ENCODE results near the gene ADAMTS2. TPM values are rescaled to one million over a fixed set of nuclear protein-coding genes. Genes with fewer than 3 reads are reported as not detected.
A peak's percentile ranks its signal among the peaks of the same experiment; 100 is the strongest.

ADAMTS2 gene
- polyA plus RNA-seq, 6 donors from 2014 or later, result not detected

GRCh38 chr5:179296150-179296821 lies 49.0 kb downstream of the ADAMTS2 start:
- H3K36me3 Mint-ChIP-seq, result peaks cover 0 to 14% of the 10 kb centered on the region in 2 donors
- ATAC-seq (ENCODE audit: low read depth in 2 of 2) (no peak), DNase-seq (no peak)
- peaks cover 0 to 12% (median 10%) of the 10 kb centered on the region in 3 donors for H3K27me3 Mint-ChIP-seq
- H3K9me3 Mint-ChIP-seq, result peaks cover 4 to 31% (median 6%) of the 10 kb centered on the region in 7 donors
- H3K4me3 Mint-ChIP-seq, result no peak overlapping the region
- peak overlapping the region in 1 of 6 donors; percentile 65 for H3K27ac Mint-ChIP-seq
- H3K4me1 Mint-ChIP-seq, result no peaks in the 10 kb centered on the region

- Mint-ChIP-seq H3K27me3 (peaks cover 0 to 12% (median 10%) of the 10 kb centered on the region in 3 donors), H3K4me1 (no peaks in the 10 kb centered on the region), H3K9me3 (peaks cover 4 to 31% (median 6%) of the 10 kb centered on the region in 7 donors), H3K4me3 (no peak overlapping the region), H3K36me3 (peaks cover 0 to 14% of the 10 kb centered on the region in 2 donors), H3K27ac (peak overlapping the region in 2 of 6 donors; percentile 54 to 64)
- ATAC-seq (ENCODE audit: low read depth in 2 of 2) (no peak), DNase-seq (no peak)
Measured at GRCh38 chr5:179295778-179296149, 49.5 kb downstream of the ADAMTS2 start.

GRCh38 chr5:179294891-179295777 lies 50.1 kb downstream of the ADAMTS2 start:
- H3K27me3 Mint-ChIP-seq, result peaks cover 0 to 12% (median 10%) of the 10 kb centered on the region in 3 donors
- no peak for ATAC-seq (ENCODE audit: low read depth in 2 of 2)

GRCh38 chr5:179294131-179294780 lies 51.0 kb downstream of the ADAMTS2 start:
- H3K9me3 Mint-ChIP-seq, result peaks cover 4 to 18% (median 8%) of the 10 kb centered on the region in 7 donors
- peaks cover 0 to 14% of the 10 kb centered on the region in 2 donors for H3K36me3 Mint-ChIP-seq
- H3K27me3 Mint-ChIP-seq, result peaks cover 0 to 12% (median 10%) of the 10 kb centered on the region in 3 donors
- ATAC-seq (ENCODE audit: low read depth in 2 of 2) (no peak), DNase-seq (no peak)
- H3K27ac Mint-ChIP-seq, result no peak overlapping the region
- no peak overlapping the region for H3K4me3 Mint-ChIP-seq
- no peaks in the 10 kb centered on the region for H3K4me1 Mint-ChIP-seq

More at GRCh38 chr5:179294891-179295777, 50.1 kb downstream of the ADAMTS2 start:
- no peak for DNase-seq
- H3K9me3 Mint-ChIP-seq, result peaks cover 4 to 25% (median 6%) of the 10 kb centered on the region in 7 donors
- H3K36me3 Mint-ChIP-seq, result peaks cover 0 to 14% of the 10 kb centered on the region in 2 donors
- no peaks in the 10 kb centered on the region for H3K4me1 Mint-ChIP-seq
- peak overlapping the region in 1 of 6 donors; percentile 64 for H3K27ac Mint-ChIP-seq
- H3K4me3 Mint-ChIP-seq, result no peak overlapping the region

GRCh38 chr5:179292681-179293635 lies 52.3 kb downstream of the ADAMTS2 start:
- DNase-seq (no peak), ATAC-seq (ENCODE audit: low read depth in 2 of 2) (no peak)
- H3K36me3 Mint-ChIP-seq, result peaks cover 0 to 7% of the 10 kb centered on the region in 2 donors

GRCh38 chr5:179292202-179292601 lies 53.1 kb downstream of the ADAMTS2 start:
- no peaks in the 10 kb centered on the region for H3K4me1 Mint-ChIP-seq
- H3K27me3 Mint-ChIP-seq, result no peaks in the 10 kb centered on the region
- ATAC-seq (ENCODE audit: low read depth in 2 of 2) (no peak), DNase-seq (no peak)
- H3K4me3 Mint-ChIP-seq, result no peak overlapping the region
- peak overlapping the region in 1 of 6 donors; percentile 80 for H3K27ac Mint-ChIP-seq
- H3K36me3 Mint-ChIP-seq, result no peaks in the 10 kb centered on the region
- peaks cover 0 to 8% (median 1%) of the 10 kb centered on the region in 7 donors for H3K9me3 Mint-ChIP-seq

More at GRCh38 chr5:179292681-179293635, 52.3 kb downstream of the ADAMTS2 start:
- Mint-ChIP-seq H3K9me3 (peaks cover 1 to 8% (median 5%) of the 10 kb centered on the region in 7 donors), H3K4me1 (no peaks in the 10 kb centered on the region), H3K4me3 (peak overlapping the region in 1 of 8 donors; percentile 57), H3K27me3 (peaks cover 0 to 7% (median 7%) of the 10 kb centered on the region in 3 donors), H3K27ac (no peak overlapping the region)

GRCh38 chr5:179290681-179291540 lies 54.4 kb downstream of the ADAMTS2 start:
- H3K36me3 Mint-ChIP-seq, result no peaks in the 10 kb centered on the region
- peaks cover 0 to 8% (median 1%) of the 10 kb centered on the region in 7 donors for H3K9me3 Mint-ChIP-seq
- no peak overlapping the region for H3K4me3 Mint-ChIP-seq
- ATAC-seq (ENCODE audit: low read depth in 2 of 2), result no peak
- DNase-seq, result no peak
- no peaks in the 10 kb centered on the region for H3K27me3 Mint-ChIP-seq
- no peaks in the 10 kb centered on the region for H3K4me1 Mint-ChIP-seq
- H3K27ac Mint-ChIP-seq, result peak overlapping the region in 1 of 6 donors; percentile 65

GRCh38 chr5:179289756-179290385 lies 55.4 kb downstream of the ADAMTS2 start:
- H3K4me1 Mint-ChIP-seq, result no peaks in the 10 kb centered on the region
- no peak overlapping the region for H3K27ac Mint-ChIP-seq
- DNase-seq, result no peak
- H3K27me3 Mint-ChIP-seq, result no peaks in the 10 kb centered on the region
- H3K36me3 Mint-ChIP-seq, result no peaks in the 10 kb centered on the region
- no peak overlapping the region for H3K4me3 Mint-ChIP-seq
- H3K9me3 Mint-ChIP-seq, result peaks cover 0 to 8% (median 1%) of the 10 kb centered on the region in 7 donors
- ATAC-seq (ENCODE audit: low read depth in 2 of 2), result no peak

GRCh38 chr5:179288809-179289185 lies 56.5 kb downstream of the ADAMTS2 start:
- Mint-ChIP-seq H3K36me3 (no peaks in the 10 kb centered on the region), H3K27me3 (no peaks in the 10 kb centered on the region), H3K4me3 (no peak overlapping the region), H3K9me3 (peaks cover 0 to 8% (median 1%) of the 10 kb centered on the region in 7 donors), H3K27ac (no peak overlapping the region), H3K4me1 (no peaks in the 10 kb centered on the region)
- ATAC-seq (ENCODE audit: low read depth in 2 of 2) (no peak), DNase-seq (no peak)

- Mint-ChIP-seq H3K4me1 (no peaks in the 10 kb centered on the region), H3K36me3 (no peaks in the 10 kb centered on the region), H3K9me3 (peaks cover 0 to 8% (median 1%) of the 10 kb centered on the region in 7 donors), H3K27ac (no peak overlapping the region), H3K27me3 (no peaks in the 10 kb centered on the region), H3K4me3 (no peak overlapping the region)
- ATAC-seq (ENCODE audit: low read depth in 2 of 2) (no peak), DNase-seq (no peak)
Measured at GRCh38 chr5:179288101-179288808, 57.0 kb downstream of the ADAMTS2 start.

- H3K27me3 Mint-ChIP-seq, result no peaks in the 10 kb centered on the region
- H3K4me1 Mint-ChIP-seq, result no peaks in the 10 kb centered on the region
- H3K36me3 Mint-ChIP-seq, result no peaks in the 10 kb centered on the region
- ATAC-seq (ENCODE audit: low read depth in 2 of 2) (no peak), DNase-seq (no peak)
- H3K27ac Mint-ChIP-seq, result no peak overlapping the region
- no peak overlapping the region for H3K4me3 Mint-ChIP-seq
- H3K9me3 Mint-ChIP-seq, result peaks cover under 1 to 8% (median 1%) of the 10 kb centered on the region in 7 donors
Measured at GRCh38 chr5:179287631-179288030, 57.6 kb downstream of the ADAMTS2 start.

Data from naive B cell (primary cell).